Neural crest cell (in vitro differentiated cells): ENCODE data around the gene CPNE5. TPM values are rescaled to one million over a fixed set of nuclear protein-coding genes. Genes with fewer than 3 reads are reported as not detected.

Experiments used
- DNase-seq: peaks from one replicate; pipeline ENCODE4 v3.0.0; 2021; ENCODE audit warnings: low read depth, mixed read lengths, low spot score
- H3K27ac Mint-ChIP-seq: one replicate; pipeline ENCODE4 v1.8.0; 2021; ENCODE audit warnings: mild to moderate bottlenecking, mixed read lengths; ENCODE audit not compliant: unreplicated experiment
- H3K27me3 Mint-ChIP-seq: 2 replicates; pipeline ENCODE4 v1.8.0; 2021; ENCODE audit warnings: low read depth, mild to moderate bottlenecking, mixed read lengths
- H3K36me3 Mint-ChIP-seq: 2 replicates; pipeline ENCODE4 v1.8.0; 2021; ENCODE audit warnings: low read depth, mild to moderate bottlenecking, mixed read lengths
- H3K4me1 Mint-ChIP-seq: 2 replicates; pipeline ENCODE4 v1.8.0; 2021; ENCODE audit warnings: mixed read lengths
- H3K4me3 Mint-ChIP-seq: one replicate; pipeline ENCODE4 v1.8.0; 2021; ENCODE audit warnings: mild to moderate bottlenecking, mixed read lengths
- H3K9me3 Mint-ChIP-seq: 2 replicates; pipeline ENCODE4 v1.8.0; 2021; ENCODE audit warnings: mixed read lengths
- CTCF ChIP-seq: fragments of 200-600 bp; sonication (generic); conservative IDR thresholded peaks from 2 replicates; pipeline ENCODE4 v1.5.0; 2021; ENCODE audit warnings: antibody characterized with exemption, mild to moderate bottlenecking
- total RNA-seq: library from RNA; stranded (reverse); gene quantifications from 2 replicates; pipeline ENCODE4 v1.2.1, GENCODE V29; 2021

The CPNE5 gene
- total RNA-seq, 1 donor from 2014 or later: 0.54 TPM

GRCh38 chr6:36738108-36738507 lies 101.1 kb downstream of the CPNE5 start:
- TF ChIP-seq CTCF: no peak
- H3K27ac Mint-ChIP-seq: no peak overlapping the region
- no peak overlapping the region for H3K4me3 Mint-ChIP-seq
- no peak for DNase-seq
- H3K9me3 Mint-ChIP-seq: no peaks in the 10 kb centered on the region
- no peaks in the 10 kb centered on the region for H3K27me3 Mint-ChIP-seq
- H3K4me1 Mint-ChIP-seq: peaks cover 7% of the 10 kb centered on the region
- no peaks in the 10 kb centered on the region for H3K36me3 Mint-ChIP-seq

- H3K4me3 Mint-ChIP-seq: no peak overlapping the region
Measured at GRCh38 chr6:36737043-36737785, 102.0 kb downstream of the CPNE5 start.

GRCh38 chr6:36735110-36736071 lies 103.9 kb downstream of the CPNE5 start:
- Mint-ChIP-seq H3K27me3 (no peaks in the 10 kb centered on the region), H3K4me3 (no peak overlapping the region), H3K9me3 (no peaks in the 10 kb centered on the region), H3K27ac (no peak overlapping the region), H3K4me1 (no peaks in the 10 kb centered on the region), H3K36me3 (no peaks in the 10 kb centered on the region)
- DNase-seq: no peak
- TF ChIP-seq CTCF: no peak

More at GRCh38 chr6:36737043-36737785, 102.0 kb downstream of the CPNE5 start:
- H3K27ac Mint-ChIP-seq: no peak overlapping the region
- no peaks in the 10 kb centered on the region for H3K27me3 Mint-ChIP-seq
- no peaks in the 10 kb centered on the region for H3K4me1 Mint-ChIP-seq
- no peaks in the 10 kb centered on the region for H3K9me3 Mint-ChIP-seq
- no peaks in the 10 kb centered on the region for H3K36me3 Mint-ChIP-seq
- DNase-seq: no peak
- TF ChIP-seq CTCF: no peak

- no peaks in the 10 kb centered on the region for H3K9me3 Mint-ChIP-seq
- no peak overlapping the region for H3K27ac Mint-ChIP-seq
- H3K27me3 Mint-ChIP-seq: no peaks in the 10 kb centered on the region
- H3K36me3 Mint-ChIP-seq: no peaks in the 10 kb centered on the region
- H3K4me3 Mint-ChIP-seq: no peak overlapping the region
- no peaks in the 10 kb centered on the region for H3K4me1 Mint-ChIP-seq
- no peak for TF ChIP-seq CTCF
- DNase-seq: no peak
Measured at GRCh38 chr6:36734486-36735060, 104.7 kb downstream of the CPNE5 start.

- Mint-ChIP-seq H3K4me3 (no peak overlapping the region), H3K36me3 (no peaks in the 10 kb centered on the region), H3K27me3 (no peaks in the 10 kb centered on the region), H3K4me1 (peaks cover 3% of the 10 kb centered on the region), H3K27ac (no peak overlapping the region), H3K9me3 (no peaks in the 10 kb centered on the region)
- no peak for DNase-seq
- no peak for TF ChIP-seq CTCF
Measured at GRCh38 chr6:36733300-36733699, 105.9 kb downstream of the CPNE5 start.
